HEK293 (cell line): ENCODE measurements around the gene UNK.

Experiments used
- CTCF ChIA-PET: fragments of 350-600 bp; formaldehyde crosslinking; extraction: SDS; loops from one replicate; lab custom pipeline; 2021; ENCODE audit warnings: antibody characterized with exemption; lab: Yijun Ruan, JAX
- POLR2A ChIA-PET: fragments of 300-600 bp; formaldehyde crosslinking; extraction: SDS; loops from one replicate; lab custom pipeline; 2020; ENCODE audit warnings: antibody characterized with exemption, inconsistent platforms; lab: Yijun Ruan, JAX
- H3K27ac ChIP-seq: fragments of 200-500 bp; sonication (Bioruptor generic); 2 replicates; pipeline ENCODE4 v1.5.1; 2014; ENCODE audit warnings: low read depth, low read length, control low read depth, inconsistent platforms; ENCODE audit errors: extremely low read depth
- H3K36me3 ChIP-seq, 2 experiments: fragments of 200-500 bp in 1 of 2; sonication (Bioruptor generic) in 1 of 2; 1 replicate in 1 of 2; 2 replicates in 1 of 2; pipeline ENCODE4 v1.5.1; 2014 to 2017; ENCODE audit warnings: inconsistent platforms in 2 of 2, low read length in 2 of 2; ENCODE audit not compliant: control insufficient read depth in 2 of 2, insufficient read depth in 1 of 2
- H3K4me1 ChIP-seq: fragments of 200-500 bp; sonication (Bioruptor generic); 2 replicates; pipeline ENCODE4 v1.5.1; 2014; ENCODE audit warnings: mild to moderate bottlenecking, low read length, inconsistent platforms; ENCODE audit not compliant: control insufficient read depth, insufficient read depth
- H3K4me3 ChIP-seq: 2 replicates; pipeline ENCODE4 v1.5.1; 2011; ENCODE audit warnings: low read depth, mild to moderate bottlenecking, control low read depth, low read length, moderate library complexity
- H3K9me3 ChIP-seq: fragments of 200-500 bp; sonication (Bioruptor generic); 2 replicates; pipeline ENCODE4 v1.5.1; 2014; ENCODE audit warnings: low read depth, low read length, inconsistent platforms; ENCODE audit not compliant: control insufficient read depth, insufficient read depth
- AEBP2 ChIP-seq: fragments of 450-650 bp; formaldehyde crosslinking; IDR thresholded peaks from 2 replicates; pipeline ENCODE4 v1.5.1; 2016; ENCODE audit warnings: missing biosample characterization, missing genetic modification characterization, borderline replicate concordance
- GLIS1 ChIP-seq: fragments of 450-650 bp; formaldehyde crosslinking; IDR thresholded peaks from 2 replicates; pipeline ENCODE4 v1.5.1; 2016; ENCODE audit warnings: missing biosample characterization, missing genetic modification characterization
- KLF16 ChIP-seq: fragments of 450-650 bp; formaldehyde crosslinking; IDR thresholded peaks from 2 replicates; pipeline ENCODE4 v1.5.1; 2017; ENCODE audit warnings: missing biosample characterization, missing genetic modification characterization
- MEIS1 ChIP-seq: sonication (generic); formaldehyde crosslinking; IDR thresholded peaks from 2 replicates; pipeline ENCODE4 v1.8.1; 2022; ENCODE audit warnings: missing genetic modification reagents, mild to moderate bottlenecking, borderline replicate concordance
- PBX3 ChIP-seq: sonication (generic); formaldehyde crosslinking; IDR thresholded peaks from 2 replicates; pipeline ENCODE4 v1.8.1; 2022; ENCODE audit warnings: mild to moderate bottlenecking, moderate library complexity, missing genetic modification reagents
- PRDM1 ChIP-seq: fragments of 450-650 bp; formaldehyde crosslinking; IDR thresholded peaks from 2 replicates; pipeline ENCODE4; 2016; ENCODE audit warnings: missing biosample characterization, missing genetic modification characterization
- TRIM28 ChIP-seq: IDR thresholded peaks from 2 replicates; pipeline ENCODE4 v1.6.1; 2011; ENCODE audit warnings: low read length, control low read depth, borderline replicate concordance
- ZBTB17 ChIP-seq: fragments of 450-650 bp; formaldehyde crosslinking; IDR thresholded peaks from 2 replicates; pipeline ENCODE4 v1.5.1; 2016; ENCODE audit warnings: missing biosample characterization, missing genetic modification characterization
- ZBTB26 ChIP-seq: fragments of 450-650 bp; formaldehyde crosslinking; optimal IDR thresholded peaks from 2 replicates; pipeline ENCODE3; 2016; ENCODE audit warnings: missing biosample characterization, mild to moderate bottlenecking, missing genetic modification characterization
- ZBTB7A ChIP-seq: fragments of 450-650 bp; formaldehyde crosslinking; IDR thresholded peaks from 2 replicates; pipeline ENCODE4 v1.5.1; 2016; ENCODE audit warnings: low read depth, missing biosample characterization, missing genetic modification characterization
- ZEB2 ChIP-seq: fragments of 450-650 bp; formaldehyde crosslinking; IDR thresholded peaks from 2 replicates; pipeline ENCODE4 v1.5.1; 2016; ENCODE audit warnings: missing biosample characterization, missing genetic modification characterization
- ZFHX2 ChIP-seq: fragments of 450-650 bp; formaldehyde crosslinking; conservative IDR thresholded peaks from 2 replicates; pipeline ENCODE4 v1.5.1; 2016; ENCODE audit warnings: missing biosample characterization, missing genetic modification characterization
- ZIC2 ChIP-seq: fragments of 450-650 bp; formaldehyde crosslinking; IDR thresholded peaks from 2 replicates; pipeline ENCODE4 v1.5.1; 2016; ENCODE audit warnings: missing biosample characterization, missing genetic modification characterization
- ZNF157 ChIP-seq: fragments of 450-650 bp; formaldehyde crosslinking; IDR thresholded peaks from 2 replicates; pipeline ENCODE4 v1.5.1; 2016; ENCODE audit warnings: missing biosample characterization, missing genetic modification characterization
- ZNF16 ChIP-seq: fragments of 450-650 bp; formaldehyde crosslinking; IDR thresholded peaks from 2 replicates; pipeline ENCODE4 v1.5.1; 2016; ENCODE audit warnings: low read depth, missing biosample characterization, missing genetic modification characterization
- ZNF174 ChIP-seq: fragments of 450-650 bp; formaldehyde crosslinking; IDR thresholded peaks from 2 replicates; pipeline ENCODE4 v1.5.0; 2017; ENCODE audit warnings: missing biosample characterization, mild to moderate bottlenecking, missing genetic modification characterization
- ZNF223 ChIP-seq: fragments of 450-650 bp; formaldehyde crosslinking; IDR thresholded peaks from 2 replicates; pipeline ENCODE4 v1.5.1; 2016; ENCODE audit warnings: missing biosample characterization, missing genetic modification characterization
- ZNF292 ChIP-seq: fragments of 450-650 bp; formaldehyde crosslinking; IDR thresholded peaks from 2 replicates; pipeline ENCODE4 v1.5.1; 2016; ENCODE audit warnings: low read depth, missing biosample characterization, missing genetic modification characterization, borderline replicate concordance
- ZNF366 ChIP-seq: fragments of 450-650 bp; formaldehyde crosslinking; conservative IDR thresholded peaks from 2 replicates; pipeline ENCODE4 v1.5.1; 2016; ENCODE audit warnings: missing biosample characterization, missing genetic modification characterization
- ZNF473 ChIP-seq: fragments of 450-650 bp; formaldehyde crosslinking; IDR thresholded peaks from 2 replicates; pipeline ENCODE4 v1.5.1; 2017; ENCODE audit warnings: missing biosample characterization, missing genetic modification characterization
- ZNF521 ChIP-seq: fragments of 450-650 bp; formaldehyde crosslinking; IDR thresholded peaks from 2 replicates; pipeline ENCODE4 v1.5.1; 2017; ENCODE audit warnings: missing biosample characterization, mild to moderate bottlenecking, missing genetic modification characterization
- ZNF555 ChIP-seq: fragments of 450-650 bp; formaldehyde crosslinking; conservative IDR thresholded peaks from 2 replicates; pipeline ENCODE4 v1.5.1; 2017; ENCODE audit warnings: missing biosample characterization, mild to moderate bottlenecking, missing genetic modification characterization, inconsistent platforms
- ZNF623 ChIP-seq: fragments of 450-650 bp; formaldehyde crosslinking; IDR thresholded peaks from 2 replicates; pipeline ENCODE4 v1.5.1; 2016; ENCODE audit warnings: missing biosample characterization, missing genetic modification characterization
- ZNF76 ChIP-seq: fragments of 450-650 bp; formaldehyde crosslinking; IDR thresholded peaks from 2 replicates; pipeline ENCODE4; 2016; ENCODE audit warnings: low read depth, missing biosample characterization, missing genetic modification characterization, borderline replicate concordance
- ZNF837 ChIP-seq: fragments of 450-650 bp; formaldehyde crosslinking; IDR thresholded peaks from 2 replicates; pipeline ENCODE4 v1.5.1; 2016; ENCODE audit warnings: missing biosample characterization, missing genetic modification characterization
- ZSCAN4 ChIP-seq: fragments of 450-650 bp; formaldehyde crosslinking; IDR thresholded peaks from 2 replicates; pipeline ENCODE4 v1.5.1; 2017; ENCODE audit warnings: missing biosample characterization, missing genetic modification characterization
- ZXDB ChIP-seq: fragments of 450-650 bp; formaldehyde crosslinking; IDR thresholded peaks from 2 replicates; pipeline ENCODE4 v1.5.1; 2016; ENCODE audit warnings: missing biosample characterization, missing genetic modification characterization
- TF ChIP-seq, protein P1 (sequence below): fragments of 450-650 bp; formaldehyde crosslinking; IDR thresholded peaks from 2 replicates; pipeline ENCODE4 v1.5.1; 2016; ENCODE audit warnings: missing biosample characterization, missing genetic modification characterization

Gene UNK

GRCh38 chr17:75784473-75785015 lies at the start of gene UNK (continued):
- TF ChIP-seq ZSCAN4 (tag by site-specific recombination) (no peak), ZNF157 (tag by site-specific recombination) (no peak), TRIM28 (peak; percentile 57; the same call in 1 of the 2 replicates), ZFHX2 (tag by site-specific recombination) (0 out of 2 replicates have a peak, but pooled peaks have one; percentile 3), ZIC2 (tag by site-specific recombination) (peak; percentile 78), ZXDB (tag by site-specific recombination) (peak; percentile 59), ZBTB26 (tag by site-specific recombination) (peak; percentile 98), ZNF174 (no peak), ZNF292 (no peak), GLIS1 (tag by site-specific recombination) (peak; percentile 100), ZNF473 (tag by site-specific recombination) (no peak), ZNF76 (tag by site-specific recombination) (peak; percentile 98), ZNF16 (tag by site-specific recombination) (no peak), ZEB2 (tag by site-specific recombination) (0 out of 2 replicates have a peak, but pooled peaks have one; percentile 95), PBX3 (CRISPR knock-in tag) (peak; percentile 83), ZNF623 (tag by site-specific recombination) (no peak), PRDM1 (tag by site-specific recombination) (peak; percentile 97), ZNF555 (no peak), ZBTB7A (tag by site-specific recombination) (peak; percentile 71; the same call in 1 of the 2 replicates), AEBP2 (tag by site-specific recombination) (no peak), ZBTB17 (tag by site-specific recombination) (peak; percentile 58)
- TF ChIP-seq, protein P1, sequence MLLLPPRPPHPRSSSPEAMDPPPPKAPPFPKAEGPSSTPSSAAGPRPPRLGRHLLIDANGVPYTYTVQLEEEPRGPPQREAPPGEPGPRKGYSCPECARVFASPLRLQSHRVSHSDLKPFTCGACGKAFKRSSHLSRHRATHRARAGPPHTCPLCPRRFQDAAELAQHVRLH (tag by site-specific recombination), result peak; percentile 93
- TF ChIP-seq, all 188 proteins: peak for 27

GRCh38 chr17:75736173-75736835 lies 48.3 kb upstream of the UNK start:
- CTCF ChIA-PET, result interaction anchor here (0.6 to 8.8 kb wide), 2 partner anchors 13 to 1693 kb away, joined by 3 to 106 read pairs; no protein-coding TSS in a partner anchor
- no peaks in the 10 kb centered on the region for H3K4me1 ChIP-seq
- H3K4me3 ChIP-seq, result no peak overlapping the region
- TF ChIP-seq ZNF366 (tag by site-specific recombination) (no peak), ZNF521 (tag by site-specific recombination) (no peak), ZNF223 (tag by site-specific recombination) (no peak), MEIS1 (CRISPR knock-in tag) (no peak), KLF16 (no peak), ZNF837 (tag by site-specific recombination) (no peak)
- TF ChIP-seq, all 188 proteins: peak for 0
- no peaks in the 10 kb centered on the region for H3K36me3 ChIP-seq
- POLR2A ChIA-PET, result no interaction called here
- H3K27ac ChIP-seq, result no peak overlapping the region
- no peaks in the 10 kb centered on the region for H3K9me3 ChIP-seq
